ENCODE data around the gene RASA1. TPM values are rescaled to one million over a fixed set of nuclear protein-coding genes. Genes with fewer than 3 reads are reported as not detected.

RASA1 gene
- total and polyA plus RNA-seq, 9 of the 15 experiments (the other 6 are each of a cell fraction or from before 2014, with no cell fraction given) = 3.2 to 17.3 (median 9.2) TPM

DNA sequence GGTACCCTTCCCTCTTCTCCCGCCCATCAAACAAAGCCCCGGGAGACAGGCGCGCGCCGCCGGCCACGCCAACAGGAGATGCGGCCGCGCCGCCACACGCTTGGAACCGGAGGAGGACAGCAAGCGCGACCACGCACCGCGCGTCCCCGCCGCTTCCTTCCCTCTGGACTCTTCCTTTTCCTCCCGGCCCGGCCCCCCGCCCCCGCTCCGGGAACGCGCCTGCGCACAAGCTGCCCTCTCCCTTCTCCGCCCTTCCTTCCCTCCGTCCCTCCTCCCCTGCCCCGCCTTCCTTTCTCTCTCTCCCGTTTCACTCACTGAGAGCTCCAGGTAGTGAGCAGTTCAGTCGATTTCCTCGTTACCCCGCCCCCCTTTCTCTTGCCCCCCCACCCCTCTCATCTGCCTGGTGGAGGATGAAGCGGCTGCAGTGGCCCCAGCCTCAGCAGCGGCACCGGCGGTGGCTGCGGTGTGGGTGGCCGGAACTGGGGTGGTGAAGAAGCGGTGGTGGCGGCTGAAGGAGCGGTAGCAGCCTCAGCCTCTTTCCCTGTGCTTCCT, at the start of gene RASA1 (continued):
- TF ChIP-seq PATZ1 (CRISPR knock-in tag; IDR thresholded peaks at IDR 0.05; ENCODE audit: borderline replicate concordance) (no peak), ZNF639 (CRISPR knock-in tag; conservative IDR thresholded peaks at IDR 0.05 in 1 of 2, IDR thresholded peaks at IDR 0.05 in 1 of 2) (peak in 1 of 2 experiments; percentile 75; a peak in 2 of 4 replicates), ZNF79 (CRISPR knock-in tag; IDR thresholded peaks at IDR 0.05; ENCODE audit: low read depth) (no peak), HEY1 (CRISPR knock-in tag; IDR thresholded peaks at IDR 0.05; ENCODE audit: borderline replicate concordance) (no peak), TAF7 (tag; IDR thresholded peaks at IDR 0.05) (peak; percentile 70; the same call in 1 of the 2 replicates), IRF1 (CRISPR knock-in tag; IDR thresholded peaks at IDR 0.05; ENCODE audit: borderline replicate concordance) (no peak; the same call in 1 of the 2 replicates), ZNF174 (CRISPR knock-in tag; IDR thresholded peaks at IDR 0.05) (no peak), SOX6 (IDR thresholded peaks at IDR 0.05) (0 out of 2 replicates have a peak, but pooled peaks have one; percentile 39), HDAC2 (IDR thresholded peaks at IDR 0.05) (no peak), ZNF766 (CRISPR knock-in tag; conservative IDR thresholded peaks at IDR 0.05) (peak; percentile 71; the same call in 1 of the 2 replicates), ZNF146 (CRISPR knock-in tag; IDR thresholded peaks at IDR 0.05; ENCODE audit: unreplicated experiment) (no peak), SMARCA4 (IDR thresholded peaks at IDR 0.05) (0 out of 2 replicates have a peak, but pooled peaks have one; percentile 2), SFPQ (IDR thresholded peaks at IDR 0.05; ENCODE audit: low read depth, low read length) (no peak)
- TF ChIP-seq, protein P1, sequence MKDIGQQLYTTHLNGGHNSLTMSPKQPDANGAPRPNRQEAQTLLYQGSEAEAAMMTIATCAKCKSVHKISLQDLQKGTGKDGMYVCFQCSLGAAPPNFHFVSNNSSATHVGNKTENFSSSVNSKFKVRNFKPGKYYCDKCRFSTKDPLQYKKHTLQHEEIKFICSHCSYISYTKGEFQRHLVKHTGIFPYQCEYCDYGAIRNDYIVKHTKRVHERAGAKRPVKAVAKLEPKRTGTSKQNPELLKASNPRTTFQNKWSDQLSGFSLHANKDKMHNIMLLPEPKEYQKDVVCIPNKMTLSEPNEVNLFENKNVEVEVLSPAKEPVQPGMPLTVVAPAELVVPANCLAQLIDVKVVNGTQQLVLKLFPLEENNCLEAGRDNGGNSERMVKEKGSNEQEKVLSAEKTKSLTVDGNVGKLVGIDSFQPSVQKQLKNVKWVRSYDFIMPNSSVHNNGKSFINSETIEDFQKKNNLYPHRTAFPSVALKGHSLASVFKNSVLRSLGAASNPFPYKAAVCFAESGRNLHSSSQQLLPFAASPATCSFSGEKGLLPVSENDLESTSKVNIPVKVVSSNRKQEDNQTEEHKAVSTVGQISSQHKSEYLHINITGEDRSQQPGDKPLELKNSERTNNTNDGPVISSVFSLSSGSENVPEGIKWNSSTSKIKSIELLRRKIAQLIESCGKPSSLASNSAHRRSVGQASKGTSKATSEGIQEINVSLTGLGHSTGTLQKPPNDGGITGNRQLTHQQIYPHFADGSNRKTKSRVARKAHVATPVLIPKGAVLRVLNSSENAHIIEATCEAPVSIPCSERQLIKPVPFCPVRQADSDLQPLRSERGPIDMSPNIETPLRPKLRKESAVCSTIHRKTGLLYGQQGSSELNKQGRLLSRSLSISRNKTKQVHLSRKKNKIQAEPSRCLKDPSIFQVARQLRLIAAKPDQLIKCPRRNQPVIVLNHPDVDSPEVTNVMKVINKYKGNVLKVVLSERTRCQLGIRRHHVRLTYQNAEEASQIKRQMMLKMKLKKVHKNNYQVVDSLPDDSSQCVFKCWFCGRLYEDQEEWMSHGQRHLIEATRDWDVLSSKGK (CRISPR knock-in tag; IDR thresholded peaks at IDR 0.05) = no peak
- TF ChIP-seq, protein P2, sequence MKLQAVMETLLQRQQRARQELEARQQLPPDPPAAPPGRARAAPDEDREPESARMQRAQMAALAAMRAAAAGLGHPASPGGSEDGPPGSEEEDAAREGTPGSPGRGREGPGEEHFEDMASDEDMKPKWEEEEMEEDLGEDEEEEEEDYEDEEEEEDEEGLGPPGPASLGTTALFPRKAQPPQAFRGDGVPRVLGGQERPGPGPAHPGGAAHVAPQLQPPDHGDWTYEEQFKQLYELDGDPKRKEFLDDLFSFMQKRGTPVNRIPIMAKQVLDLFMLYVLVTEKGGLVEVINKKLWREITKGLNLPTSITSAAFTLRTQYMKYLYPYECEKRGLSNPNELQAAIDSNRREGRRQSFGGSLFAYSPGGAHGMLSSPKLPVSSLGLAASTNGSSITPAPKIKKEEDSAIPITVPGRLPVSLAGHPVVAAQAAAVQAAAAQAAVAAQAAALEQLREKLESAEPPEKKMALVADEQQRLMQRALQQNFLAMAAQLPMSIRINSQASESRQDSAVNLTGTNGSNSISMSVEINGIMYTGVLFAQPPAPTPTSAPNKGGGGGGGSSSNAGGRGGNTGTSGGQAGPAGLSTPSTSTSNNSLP (IDR thresholded peaks at IDR 0.05; ENCODE audit: borderline replicate concordance, low read depth, low read length) = no peak

All from K562 (cell line).